ENCODE data around the gene HNRNPL. TPM values are rescaled to one million over a fixed set of nuclear protein-coding genes. Genes with fewer than 3 reads are reported as not detected.

HNRNPL gene
- 172 and 246 TPM in 2 replicates for total RNA-seq

DNA sequence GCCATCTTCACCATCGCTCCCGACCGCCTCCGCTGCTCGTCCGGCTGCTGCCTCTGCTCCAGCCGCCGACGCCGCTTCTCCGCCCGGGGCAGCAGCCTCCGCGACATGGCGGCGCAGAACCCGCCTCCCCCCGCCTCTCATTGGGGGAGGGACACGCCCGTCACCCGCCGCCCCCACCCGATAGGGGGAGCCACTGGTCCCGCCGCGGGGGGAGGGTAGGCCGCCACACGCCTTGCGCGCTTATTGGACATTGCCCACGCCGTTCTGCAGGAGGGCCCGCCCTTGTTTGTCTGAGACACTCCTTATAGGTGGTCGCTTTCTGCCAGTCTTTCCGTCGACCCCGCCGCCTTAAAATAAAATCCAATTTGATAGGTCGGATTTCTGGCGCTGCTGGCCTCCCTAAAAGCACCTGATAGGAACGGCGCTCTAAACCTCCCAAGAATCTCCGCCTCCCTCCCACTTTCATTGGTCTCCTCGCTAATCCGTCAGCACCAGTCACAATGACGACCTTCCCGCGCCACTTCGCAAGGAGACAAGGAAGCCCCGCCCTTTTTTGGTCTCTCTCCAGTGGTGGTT, at the start of gene HNRNPL:
HNRNPL (minus strand) TSS at position 127 of the 576 bp plus-strand sequence; CDS start at position 107, 20 bp downstream.
- DNase-seq (ENCODE audit: low read depth), result no peak
- Histone ChIP-seq H3K36me3 (ENCODE audit: control insufficient read depth, insufficient read depth, low read length) (peaks cover 23% of the 10 kb centered on the region), H3K27me3 (ENCODE audit: control insufficient read depth, insufficient read depth, low read length) (no peaks in the 10 kb centered on the region), H3K4me3 (ENCODE audit: low read depth, low read length) (peak within 1 kb of the TSS; percentile 70)
- TF ChIP-seq, protein P1, sequence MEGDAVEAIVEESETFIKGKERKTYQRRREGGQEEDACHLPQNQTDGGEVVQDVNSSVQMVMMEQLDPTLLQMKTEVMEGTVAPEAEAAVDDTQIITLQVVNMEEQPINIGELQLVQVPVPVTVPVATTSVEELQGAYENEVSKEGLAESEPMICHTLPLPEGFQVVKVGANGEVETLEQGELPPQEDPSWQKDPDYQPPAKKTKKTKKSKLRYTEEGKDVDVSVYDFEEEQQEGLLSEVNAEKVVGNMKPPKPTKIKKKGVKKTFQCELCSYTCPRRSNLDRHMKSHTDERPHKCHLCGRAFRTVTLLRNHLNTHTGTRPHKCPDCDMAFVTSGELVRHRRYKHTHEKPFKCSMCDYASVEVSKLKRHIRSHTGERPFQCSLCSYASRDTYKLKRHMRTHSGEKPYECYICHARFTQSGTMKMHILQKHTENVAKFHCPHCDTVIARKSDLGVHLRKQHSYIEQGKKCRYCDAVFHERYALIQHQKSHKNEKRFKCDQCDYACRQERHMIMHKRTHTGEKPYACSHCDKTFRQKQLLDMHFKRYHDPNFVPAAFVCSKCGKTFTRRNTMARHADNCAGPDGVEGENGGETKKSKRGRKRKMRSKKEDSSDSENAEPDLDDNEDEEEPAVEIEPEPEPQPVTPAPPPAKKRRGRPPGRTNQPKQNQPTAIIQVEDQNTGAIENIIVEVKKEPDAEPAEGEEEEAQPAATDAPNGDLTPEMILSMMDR (IDR thresholded peaks at IDR 0.05; ENCODE audit: insufficient read depth, low read length, severe bottlenecking), result peak; percentile 60
- no peak for FAIRE-seq

DNA sequence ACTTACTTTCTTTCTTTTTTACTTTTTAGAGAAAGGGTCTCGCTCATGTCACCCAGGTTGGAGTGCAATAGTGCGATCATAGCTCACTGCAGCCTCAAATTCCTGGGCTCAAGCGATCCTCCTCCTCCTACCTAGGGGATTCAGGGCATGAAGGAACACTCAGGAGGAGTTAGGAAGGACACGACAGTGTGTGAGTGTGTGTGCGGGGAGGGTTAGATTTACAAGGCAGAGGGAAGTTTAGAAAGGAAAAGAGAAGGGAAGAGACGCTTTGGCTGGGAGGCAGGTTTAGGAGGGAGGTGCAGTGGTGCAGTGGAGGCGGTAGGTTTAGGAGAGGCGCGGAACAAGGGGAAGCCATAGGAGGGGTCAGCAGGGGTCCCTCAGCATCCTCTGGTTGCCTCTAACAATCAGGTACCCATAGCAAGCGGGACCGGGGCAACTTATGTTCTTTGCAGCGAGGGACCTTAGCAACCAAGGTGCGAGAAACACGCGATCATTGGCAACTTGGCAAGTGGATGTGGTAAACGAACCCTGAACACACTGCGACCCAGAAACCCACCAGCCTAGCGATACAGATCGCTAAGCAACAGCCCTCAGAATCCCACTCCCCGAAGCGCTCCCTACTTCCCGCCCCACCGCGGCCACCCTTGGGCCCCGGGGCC, 49.1 kb upstream of the HNRNPL start:
- Histone ChIP-seq H3K4me3 (ENCODE audit: low read depth, low read length) (peak overlapping the region; percentile 74), H3K36me3 (ENCODE audit: control insufficient read depth, insufficient read depth, low read length) (no peaks in the 10 kb centered on the region), H3K27me3 (ENCODE audit: control insufficient read depth, insufficient read depth, low read length) (no peaks in the 10 kb centered on the region)
- DNase-seq (ENCODE audit: low read depth) (peak; percentile 7), FAIRE-seq (no peak)
- TF ChIP-seq, protein P1 (IDR thresholded peaks at IDR 0.05; ENCODE audit: insufficient read depth, low read length, severe bottlenecking), result no peak

DNA sequence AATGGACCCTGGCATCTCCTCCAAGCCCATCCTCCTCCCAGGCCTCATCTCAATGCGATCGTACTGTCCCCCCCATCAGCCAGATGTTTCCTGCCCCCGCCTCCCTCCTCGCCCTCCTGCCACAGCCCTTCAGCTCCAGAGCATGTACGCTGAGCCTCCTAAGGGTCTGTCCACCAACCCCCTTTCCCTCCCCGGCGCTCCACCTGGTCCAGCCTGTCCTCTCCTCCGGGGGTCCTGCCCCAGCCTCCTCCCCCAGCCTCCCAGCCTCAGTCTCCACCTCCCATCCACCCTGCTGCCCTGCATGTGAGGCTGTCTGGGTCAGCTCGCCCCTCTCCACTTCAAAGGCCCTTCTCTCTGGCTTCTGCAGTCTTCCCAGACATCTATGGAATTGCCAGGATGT, 45.2 kb upstream of the HNRNPL start:
- FAIRE-seq (no peak), DNase-seq (ENCODE audit: low read depth) (no peak)
- no peaks in the 10 kb centered on the region for H3K27me3 ChIP-seq (ENCODE audit: control insufficient read depth, insufficient read depth, low read length)
- H3K4me3 ChIP-seq (ENCODE audit: low read depth, low read length), result no peak overlapping the region
- peaks cover 5% of the 10 kb centered on the region for H3K36me3 ChIP-seq (ENCODE audit: control insufficient read depth, insufficient read depth, low read length)
- TF ChIP-seq, protein P1 (IDR thresholded peaks at IDR 0.05; ENCODE audit: insufficient read depth, low read length, severe bottlenecking), result no peak

DNA sequence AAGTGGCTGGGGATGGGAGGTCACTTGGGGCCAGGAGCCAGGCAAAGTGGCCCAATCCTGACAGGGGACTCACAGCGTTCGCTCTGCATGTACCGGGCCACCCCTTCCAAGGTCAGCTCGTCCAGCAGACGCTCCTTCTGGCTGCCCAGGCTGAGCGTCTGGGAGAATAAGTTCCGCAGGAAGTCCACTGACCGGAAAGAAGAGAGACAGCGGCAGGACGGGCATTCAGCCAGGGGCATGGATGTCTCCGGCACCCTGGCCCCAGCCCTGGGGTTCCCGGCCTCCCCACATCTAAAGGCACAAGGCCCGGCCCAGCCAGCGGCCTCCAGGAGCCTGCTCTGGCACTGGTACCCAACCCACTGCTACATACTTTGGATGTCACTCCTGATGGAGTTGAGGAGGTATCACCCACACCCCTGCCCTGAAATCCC, 43.6 kb upstream of the HNRNPL start:
- FAIRE-seq, result no peak
- no peak for DNase-seq (ENCODE audit: low read depth)
- H3K36me3 ChIP-seq (ENCODE audit: control insufficient read depth, insufficient read depth, low read length), result peaks cover 13% of the 10 kb centered on the region
- TF ChIP-seq, protein P1 (IDR thresholded peaks at IDR 0.05; ENCODE audit: insufficient read depth, low read length, severe bottlenecking), result no peak
- H3K4me3 ChIP-seq (ENCODE audit: low read depth, low read length), result no peak overlapping the region
- H3K27me3 ChIP-seq (ENCODE audit: control insufficient read depth, insufficient read depth, low read length), result no peaks in the 10 kb centered on the region

DNA sequence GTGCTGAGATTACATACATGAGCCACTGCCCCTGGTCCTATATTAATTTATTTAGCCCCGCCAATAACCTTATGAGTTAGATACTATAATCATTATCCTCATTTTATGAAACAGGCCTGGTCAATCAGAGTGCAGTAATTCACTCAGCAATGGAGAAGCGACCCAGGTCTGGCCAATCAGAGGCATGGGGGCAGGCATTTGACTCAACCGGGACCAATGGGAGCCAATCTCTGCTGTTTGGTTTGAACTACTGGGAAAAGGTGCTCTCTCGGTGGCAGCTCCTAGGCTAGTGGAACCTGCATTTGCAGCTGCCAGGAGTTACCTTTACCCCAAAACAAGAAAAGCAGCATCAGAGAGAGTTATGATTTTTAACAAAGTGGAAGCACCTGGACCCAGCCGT, 43.1 kb upstream of the HNRNPL start:
- FAIRE-seq (no peak), DNase-seq (ENCODE audit: low read depth) (no peak)
- Histone ChIP-seq H3K36me3 (ENCODE audit: control insufficient read depth, insufficient read depth, low read length) (peaks cover 13% of the 10 kb centered on the region), H3K4me3 (ENCODE audit: low read depth, low read length) (no peak overlapping the region), H3K27me3 (ENCODE audit: control insufficient read depth, insufficient read depth, low read length) (no peaks in the 10 kb centered on the region)
- TF ChIP-seq, protein P1 (IDR thresholded peaks at IDR 0.05; ENCODE audit: insufficient read depth, low read length, severe bottlenecking), result no peak

Data from bronchial epithelial cell (primary cell).